Large intestine (tissue), 3 donors: ENCODE data around the gene WHRN. TPM values are rescaled to one million over a fixed set of nuclear protein-coding genes. Genes with fewer than 3 reads are reported as not detected.

Source experiments
- DNase-seq, 2 donors: peaks; one replicate each; pipeline versions ENCODE4 v3.0.0 to v3.0.0-alpha.2; 2013
- H3K27ac ChIP-seq: one replicate; pipeline ENCODE4 v1.5.1; 2013; ENCODE audit warnings: low read length
- H3K27me3 ChIP-seq: 2 replicates; pipeline ENCODE4 v1.6.1; 2013; ENCODE audit warnings: low read length; ENCODE audit not compliant: control insufficient read depth, insufficient read depth
- H3K36me3 ChIP-seq: 2 replicates; pipeline ENCODE4 v1.6.1; 2013; ENCODE audit warnings: low read length; ENCODE audit not compliant: control insufficient read depth, insufficient read depth
- H3K4me1 ChIP-seq: one replicate; pipeline ENCODE4 v1.6.1; 2013; ENCODE audit warnings: low read length; ENCODE audit not compliant: control insufficient read depth, insufficient read depth
- H3K4me3 ChIP-seq: one replicate; pipeline ENCODE4 v1.5.1; 2013; ENCODE audit warnings: low read length
- H3K9me3 ChIP-seq: one replicate; pipeline ENCODE4 v1.6.1; 2013; ENCODE audit warnings: mild to moderate bottlenecking, low read depth, low read length, moderate library complexity; ENCODE audit not compliant: control insufficient read depth
- WGBS: methylation state at CpG from one replicate; pipeline ENCODE4 v1.1.5; 2013; ENCODE audit warnings: low lambda C conversion rate; ENCODE audit not compliant: insufficient coverage; 5-methylcytosine and 5-hydroxymethylcytosine counted together
- polyA plus RNA-seq: library from polyadenylated mRNA; unstranded; fragments of 120-200 nt; gene quantifications from one replicate; pipeline ENCODE4 v1.2.1, GENCODE V29; 2013

The WHRN gene
- polyA plus RNA-seq, 1 donor: 10.2 TPM

GRCh38 chr9:114425126-114425525 lies 80.1 kb downstream of the WHRN start:
- no CpG with 5 or more reads among the region's 11 CpGs for WGBS
- Histone ChIP-seq H3K4me1 (no peaks in the 10 kb centered on the region), H3K27me3 (no peaks in the 10 kb centered on the region), H3K27ac (no peak overlapping the region), H3K9me3 (no peaks in the 10 kb centered on the region), H3K4me3 (no peak overlapping the region), H3K36me3 (peaks cover 2% of the 10 kb centered on the region)
- DNase-seq: no peak

GRCh38 chr9:114424126-114424525 lies 81.1 kb downstream of the WHRN start:
- no peak for DNase-seq
- Histone ChIP-seq H3K4me3 (no peak overlapping the region), H3K4me1 (no peaks in the 10 kb centered on the region), H3K27me3 (no peaks in the 10 kb centered on the region), H3K27ac (no peak overlapping the region), H3K36me3 (peaks cover 2% of the 10 kb centered on the region), H3K9me3 (no peaks in the 10 kb centered on the region)
- WGBS: no CpG with 5 or more reads among the region's 12 CpGs

GRCh38 chr9:114423181-114423580 lies 82.1 kb downstream of the WHRN start:
- peaks cover 2% of the 10 kb centered on the region for H3K36me3 ChIP-seq
- no peak overlapping the region for H3K27ac ChIP-seq
- no peaks in the 10 kb centered on the region for H3K9me3 ChIP-seq
- H3K27me3 ChIP-seq: no peaks in the 10 kb centered on the region
- no peak for DNase-seq
- no peaks in the 10 kb centered on the region for H3K4me1 ChIP-seq
- H3K4me3 ChIP-seq: no peak overlapping the region
- WGBS: no CpG with 5 or more reads among the region's 14 CpGs

- Histone ChIP-seq H3K4me3 (no peak overlapping the region), H3K27me3 (no peaks in the 10 kb centered on the region), H3K36me3 (peaks cover 2% of the 10 kb centered on the region), H3K4me1 (no peaks in the 10 kb centered on the region), H3K9me3 (no peaks in the 10 kb centered on the region), H3K27ac (no peak overlapping the region)
- DNase-seq: no peak
- no CpG with 5 or more reads among the region's 2 CpGs for WGBS
Measured at GRCh38 chr9:114421147-114421546, 84.1 kb downstream of the WHRN start.

- no peaks in the 10 kb centered on the region for H3K9me3 ChIP-seq
- no peaks in the 10 kb centered on the region for H3K4me1 ChIP-seq
- H3K36me3 ChIP-seq: peaks cover 2% of the 10 kb centered on the region
- no peaks in the 10 kb centered on the region for H3K27me3 ChIP-seq
- DNase-seq: no peak
- WGBS: no CpG with 5 or more reads among the region's 8 CpGs
- no peak overlapping the region for H3K27ac ChIP-seq
- no peak overlapping the region for H3K4me3 ChIP-seq
Measured at GRCh38 chr9:114419796-114420195, 85.5 kb downstream of the WHRN start.

GRCh38 chr9:114418053-114418452 lies 87.2 kb downstream of the WHRN start:
- no CpG with 5 or more reads among the region's 6 CpGs for WGBS
- Histone ChIP-seq H3K9me3 (no peaks in the 10 kb centered on the region), H3K27me3 (no peaks in the 10 kb centered on the region), H3K27ac (no peak overlapping the region), H3K4me3 (no peak overlapping the region), H3K4me1 (no peaks in the 10 kb centered on the region), H3K36me3 (no peaks in the 10 kb centered on the region)
- no peak for DNase-seq

- Histone ChIP-seq H3K9me3 (no peaks in the 10 kb centered on the region), H3K4me3 (no peak overlapping the region), H3K27me3 (no peaks in the 10 kb centered on the region), H3K27ac (no peak overlapping the region), H3K36me3 (no peaks in the 10 kb centered on the region), H3K4me1 (no peaks in the 10 kb centered on the region)
- WGBS: no CpG with 5 or more reads among the region's 3 CpGs
- no peak for DNase-seq
Measured at GRCh38 chr9:114417511-114417910, 87.8 kb downstream of the WHRN start.

GRCh38 chr9:114416906-114417305 lies 88.4 kb downstream of the WHRN start:
- Histone ChIP-seq H3K4me1 (no peaks in the 10 kb centered on the region), H3K27ac (no peak overlapping the region), H3K4me3 (no peak overlapping the region), H3K36me3 (no peaks in the 10 kb centered on the region), H3K27me3 (no peaks in the 10 kb centered on the region), H3K9me3 (no peaks in the 10 kb centered on the region)
- no peak for DNase-seq
- WGBS: no CpG with 5 or more reads among the region's 2 CpGs

GRCh38 chr9:114416290-114416689 lies 89.0 kb downstream of the WHRN start:
- H3K27ac ChIP-seq: no peak overlapping the region
- H3K36me3 ChIP-seq: no peaks in the 10 kb centered on the region
- H3K27me3 ChIP-seq: no peaks in the 10 kb centered on the region
- no peak for DNase-seq
- no peak overlapping the region for H3K4me3 ChIP-seq
- no peaks in the 10 kb centered on the region for H3K4me1 ChIP-seq
- no CpG with 5 or more reads among the region's 5 CpGs for WGBS
- no peaks in the 10 kb centered on the region for H3K9me3 ChIP-seq

GRCh38 chr9:114414346-114414745 lies 90.9 kb downstream of the WHRN start:
- Histone ChIP-seq H3K4me1 (no peaks in the 10 kb centered on the region), H3K27ac (no peak overlapping the region), H3K27me3 (no peaks in the 10 kb centered on the region), H3K9me3 (no peaks in the 10 kb centered on the region), H3K4me3 (no peak overlapping the region), H3K36me3 (no peaks in the 10 kb centered on the region)
- WGBS: no CpG with 5 or more reads among the region's 2 CpGs
- DNase-seq: no peak

- Histone ChIP-seq H3K27ac (no peak overlapping the region), H3K4me1 (no peaks in the 10 kb centered on the region), H3K36me3 (no peaks in the 10 kb centered on the region), H3K27me3 (no peaks in the 10 kb centered on the region), H3K4me3 (no peak overlapping the region), H3K9me3 (no peaks in the 10 kb centered on the region)
- 60% methylated on average over 1 of the region's 5 CpGs for WGBS
- DNase-seq: no peak
Measured at GRCh38 chr9:114413861-114414301, 91.4 kb downstream of the WHRN start.
